Mammary epithelial cell (primary cell): ENCODE results near the gene MYOM3.
"Not testable (repeated sequence)": the region's sequence is repeated elsewhere in the genome, so short reads cannot be mapped to it uniquely, and the experiment has no call there.

Experiments used
- EZH2 ChIP-seq: IDR thresholded peaks from 2 replicates; pipeline ENCODE4 v1.6.1; 2012; ENCODE audit warnings: low read length, inconsistent platforms, borderline replicate concordance
- TF ChIP-seq, protein P1 (sequence below), 2 donors: IDR thresholded peaks in 1 of 2; conservative IDR thresholded peaks in 1 of 2; 2 replicates each; pipeline ENCODE4 v1.5.1; 2011 to 2012; ENCODE audit warnings: inconsistent platforms in 2 of 2, low read length in 2 of 2, mild to moderate bottlenecking in 2 of 2, control low read depth in 1 of 2, low read depth in 1 of 2; ENCODE audit not compliant: insufficient read depth in 1 of 2; ENCODE audit errors: extremely low read depth in 1 of 2

DNA sequence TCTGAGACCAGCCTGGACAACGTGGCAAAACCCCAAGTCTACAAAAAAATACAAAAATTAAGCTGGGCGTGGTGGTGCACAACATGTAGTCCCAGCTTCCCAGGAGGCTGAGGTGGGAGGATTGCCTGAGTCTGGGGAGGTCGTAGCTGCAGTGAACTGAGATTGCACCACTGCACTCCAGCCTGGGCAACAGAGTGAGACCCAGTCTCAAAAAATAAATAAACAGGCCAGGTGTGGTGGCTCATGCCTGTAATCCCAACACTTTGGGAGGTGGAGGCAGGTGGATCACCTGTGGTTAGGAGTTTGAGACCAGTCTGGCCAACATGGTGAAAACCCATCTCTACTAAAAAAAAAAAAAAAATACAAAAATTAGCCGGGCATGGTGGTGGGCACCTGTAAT lies 63.0 kb downstream of the MYOM3 start:
- TF ChIP-seq EZH2 = not testable (repeated sequence)
- TF ChIP-seq, protein P1, sequence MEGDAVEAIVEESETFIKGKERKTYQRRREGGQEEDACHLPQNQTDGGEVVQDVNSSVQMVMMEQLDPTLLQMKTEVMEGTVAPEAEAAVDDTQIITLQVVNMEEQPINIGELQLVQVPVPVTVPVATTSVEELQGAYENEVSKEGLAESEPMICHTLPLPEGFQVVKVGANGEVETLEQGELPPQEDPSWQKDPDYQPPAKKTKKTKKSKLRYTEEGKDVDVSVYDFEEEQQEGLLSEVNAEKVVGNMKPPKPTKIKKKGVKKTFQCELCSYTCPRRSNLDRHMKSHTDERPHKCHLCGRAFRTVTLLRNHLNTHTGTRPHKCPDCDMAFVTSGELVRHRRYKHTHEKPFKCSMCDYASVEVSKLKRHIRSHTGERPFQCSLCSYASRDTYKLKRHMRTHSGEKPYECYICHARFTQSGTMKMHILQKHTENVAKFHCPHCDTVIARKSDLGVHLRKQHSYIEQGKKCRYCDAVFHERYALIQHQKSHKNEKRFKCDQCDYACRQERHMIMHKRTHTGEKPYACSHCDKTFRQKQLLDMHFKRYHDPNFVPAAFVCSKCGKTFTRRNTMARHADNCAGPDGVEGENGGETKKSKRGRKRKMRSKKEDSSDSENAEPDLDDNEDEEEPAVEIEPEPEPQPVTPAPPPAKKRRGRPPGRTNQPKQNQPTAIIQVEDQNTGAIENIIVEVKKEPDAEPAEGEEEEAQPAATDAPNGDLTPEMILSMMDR (conservative IDR thresholded peaks at IDR 0.05 in 1 of 2, IDR thresholded peaks at IDR 0.05 in 1 of 2; ENCODE audit: extremely low read depth in 1 of 2, insufficient read depth in 1 of 2, low read depth in 1 of 2, low read length in 2 of 2) = not testable (repeated sequence)
